Urothelium cell line (cell line): Measurements from ENCODE around the gene ZDHHC24.
"Not testable (repeated sequence)": the region's sequence is repeated elsewhere in the genome, so short reads cannot be mapped to it uniquely, and the experiment has no call there.

Experiments used
- DNase-seq: peaks from one replicate; pipeline ENCODE4 v3.0.0; 2011; ENCODE audit warnings: low spot score, mixed read lengths
- FAIRE-seq: peaks from 2 replicates; lab custom pipeline; 2011; peaks lifted over from hg19 to GRCh38; lab: Jason Lieb, UNC

Gene ZDHHC24

GRCh38 chr11:66546966-66547661 is 1.3 kb upstream of the ZDHHC24 start:
- FAIRE-seq, result no peak
- no peak for DNase-seq

DNA sequence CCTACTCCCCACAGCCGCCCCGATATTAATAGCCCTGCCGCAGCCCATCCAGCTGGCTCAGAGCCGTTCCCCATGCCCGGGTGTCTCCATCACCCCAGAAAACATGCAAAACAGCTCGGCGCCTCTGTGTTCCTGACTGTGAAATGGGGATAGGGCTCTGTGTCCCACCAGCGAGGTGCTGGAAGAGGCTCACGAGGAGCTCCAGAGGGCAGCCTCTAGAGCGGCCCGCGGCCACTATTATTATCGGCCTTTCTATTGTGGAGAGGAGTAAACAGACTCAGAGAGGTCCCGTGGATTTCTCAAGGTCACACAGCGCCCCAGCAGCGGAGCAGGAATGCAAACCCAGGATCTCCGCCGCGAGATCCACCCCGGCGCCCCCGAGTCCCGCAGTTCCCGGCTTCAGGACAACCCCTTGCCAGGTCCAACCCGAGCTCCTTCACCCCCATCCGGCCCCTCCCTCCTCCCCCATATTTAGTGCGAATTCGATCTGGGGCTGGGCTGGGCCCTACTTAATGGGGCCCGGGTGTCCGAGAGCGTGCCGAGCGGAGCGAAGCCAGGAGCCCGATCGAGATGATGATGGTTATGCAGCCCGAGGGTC is 619 bp upstream of the ZDHHC24 start, which contains the start of gene ACTN3:
Gene ACTN3, plus strand, starts transcription at position 536 of the 598 bp plus-strand sequence. Its CDS starts 35 bp downstream, at position 571.
- FAIRE-seq (no peak), DNase-seq (no peak)

GRCh38 chr11:66544952-66545351 is 896 bp downstream of the ZDHHC24 start:
- DNase-seq, FAIRE-seq: not testable (repeated sequence)

DNA sequence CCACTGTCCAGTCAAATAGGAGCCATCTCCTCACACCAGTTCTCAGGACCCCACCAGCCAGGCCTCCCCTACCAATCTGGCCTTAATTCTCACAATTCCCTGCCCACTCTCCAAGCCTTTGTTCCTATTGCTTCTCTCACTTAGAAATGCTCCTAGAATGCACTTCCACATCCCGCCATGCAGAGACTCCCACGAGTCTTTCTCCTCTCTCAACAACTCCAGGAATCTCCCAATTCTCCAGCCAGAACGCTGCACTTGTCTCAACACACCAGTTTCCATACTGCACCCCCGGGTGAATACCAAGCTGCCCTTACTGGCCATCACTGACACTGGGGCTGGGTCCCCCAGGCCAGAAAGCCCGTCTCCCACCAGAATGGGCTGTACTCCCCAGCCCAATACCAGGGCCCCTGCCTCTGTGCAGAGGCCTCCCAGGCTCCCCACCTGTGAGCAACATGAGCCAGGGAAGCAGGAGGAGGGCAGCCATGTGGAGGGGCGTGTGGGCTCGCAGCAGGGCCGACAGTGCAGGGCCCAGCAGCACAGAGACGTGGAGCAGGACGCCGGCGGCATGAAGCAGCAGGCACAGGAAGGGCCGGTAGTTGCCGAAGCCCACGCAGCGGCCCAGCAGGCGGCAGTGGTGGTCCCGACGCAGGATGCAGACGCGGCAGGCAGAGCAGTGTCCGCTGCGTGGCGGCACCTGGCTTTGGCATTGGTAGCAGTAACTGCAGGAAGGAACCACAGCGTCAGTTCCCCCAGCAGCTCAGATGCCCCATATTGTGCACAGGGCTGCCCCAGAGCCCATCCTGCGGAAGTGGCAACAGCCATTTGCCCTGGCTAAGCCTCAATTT is 2.4 kb downstream of the ZDHHC24 start:
- no peak for DNase-seq
- no peak for FAIRE-seq

DNA sequence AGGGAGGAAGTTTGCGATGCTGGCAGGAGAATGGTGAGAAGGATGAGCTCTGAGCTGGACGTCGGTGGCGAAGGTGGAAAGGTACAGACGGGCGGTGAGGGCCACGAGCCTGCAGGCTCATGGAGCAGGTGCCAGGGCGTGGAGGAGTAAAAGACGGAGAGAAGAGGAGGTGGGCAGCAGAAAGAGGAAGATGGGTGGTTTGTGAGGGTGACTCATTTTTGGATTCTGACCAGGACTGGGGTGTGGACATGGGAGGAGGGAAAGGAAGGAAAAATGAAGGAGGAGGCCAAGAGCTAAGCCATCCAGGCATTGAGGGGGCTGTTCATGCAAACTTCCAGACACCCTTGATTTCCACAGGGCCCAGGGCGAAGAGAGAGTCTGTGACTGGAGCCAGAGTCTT is 3.5 kb downstream of the ZDHHC24 start:
- FAIRE-seq (peak; percentile 44), DNase-seq (no peak)

GRCh38 chr11:66541892-66542291 is 4.0 kb downstream of the ZDHHC24 start:
- no peak for FAIRE-seq
- DNase-seq, result no peak

DNA sequence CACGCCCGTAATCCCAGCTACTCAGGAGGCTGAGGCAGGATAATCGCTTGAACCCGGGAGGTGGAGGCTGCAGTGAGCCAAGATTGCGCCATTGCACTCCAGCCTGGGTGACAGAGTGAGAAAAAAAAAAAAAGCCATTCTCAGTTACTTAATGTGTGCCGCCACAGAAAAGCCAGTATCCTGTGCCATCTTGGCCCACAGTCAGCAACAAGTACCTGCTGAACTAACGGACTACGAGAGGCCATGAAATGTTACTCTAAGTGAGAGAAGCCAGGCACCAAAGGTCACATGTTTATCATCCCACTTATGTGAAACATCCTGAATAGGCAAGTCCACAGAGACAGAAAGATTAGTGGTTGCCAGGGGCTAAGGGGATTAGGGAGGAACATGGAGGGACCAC is 5.2 kb downstream of the ZDHHC24 start:
- not testable (repeated sequence) for FAIRE-seq, DNase-seq

GRCh38 chr11:66539870-66540213 is 6.0 kb downstream of the ZDHHC24 start:
- FAIRE-seq (no peak), DNase-seq (no peak)

- FAIRE-seq, result no peak
- DNase-seq, result no peak
These were observed 6.5 kb downstream of the ZDHHC24 start for GRCh38 chr11:66539170-66539869.

GRCh38 chr11:66532784-66533183 is 13.1 kb downstream of the ZDHHC24 start:
- FAIRE-seq, result no peak
- DNase-seq, result no peak

GRCh38 chr11:66531841-66532240 is 14.0 kb downstream of the ZDHHC24 start:
- DNase-seq, result no peak
- no peak for FAIRE-seq

GRCh38 chr11:66530927-66531709 is 14.7 kb downstream of the ZDHHC24 start:
- no peak for DNase-seq
- FAIRE-seq, result no peak

DNA sequence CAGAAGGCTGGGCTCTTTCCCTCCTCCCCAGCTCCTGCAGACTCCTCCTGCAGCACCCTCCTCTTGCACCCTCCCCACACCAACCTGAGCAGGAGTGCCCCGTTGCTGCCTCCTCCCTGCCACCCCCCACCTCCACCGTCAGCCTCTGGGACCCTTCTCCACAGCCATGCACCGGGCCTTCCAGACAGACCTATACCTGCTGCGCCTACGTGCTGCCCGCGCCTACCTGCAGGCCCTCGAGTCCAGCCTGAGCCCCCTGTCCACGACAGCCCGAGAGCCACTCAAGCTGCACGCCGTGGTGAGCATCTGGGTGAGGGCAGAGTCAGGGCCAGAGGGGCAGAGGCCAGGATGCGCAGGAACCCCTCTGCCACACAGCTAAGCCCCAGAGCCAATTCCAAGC is 16.2 kb downstream of the ZDHHC24 start:
- FAIRE-seq (no peak), DNase-seq (no peak)

GRCh38 chr11:66529069-66529468 is 16.8 kb downstream of the ZDHHC24 start:
- DNase-seq, result no peak
- no peak for FAIRE-seq

DNA sequence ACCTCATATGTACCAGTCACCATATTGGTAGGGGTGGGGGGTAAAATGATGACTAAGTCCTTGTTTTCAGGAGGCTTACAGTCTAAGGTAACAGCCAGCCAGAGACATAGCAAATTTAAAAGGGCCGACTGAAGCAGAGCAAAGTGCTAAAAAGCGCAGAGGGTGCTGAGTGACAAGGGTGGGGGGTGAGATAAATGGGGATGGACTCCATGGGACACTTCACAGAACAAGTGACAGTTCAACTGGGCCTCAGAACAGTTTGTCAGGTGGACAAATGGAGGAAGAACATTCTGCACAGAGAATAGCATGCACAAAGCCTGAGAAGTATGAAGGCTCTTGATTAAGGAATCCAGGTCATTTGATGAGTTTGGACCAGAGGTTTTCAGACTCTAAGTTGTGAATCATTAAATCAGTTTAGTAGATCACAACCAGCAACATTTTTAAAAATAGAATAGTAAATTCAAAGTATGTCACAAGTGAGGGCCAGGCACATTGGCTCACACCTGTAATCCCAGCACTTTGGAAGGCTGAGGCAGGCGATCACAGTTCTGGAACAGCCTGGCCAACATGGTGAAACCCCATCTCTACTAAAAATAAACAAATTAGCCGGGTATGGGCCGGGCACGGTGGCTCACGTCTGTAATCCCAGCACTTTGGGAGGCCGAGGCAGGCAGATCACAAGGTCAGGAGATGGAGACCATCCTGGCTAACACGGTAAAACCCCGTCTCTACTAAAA is 21.4 kb downstream of the ZDHHC24 start:
- DNase-seq (no peak), FAIRE-seq (no peak)

DNA sequence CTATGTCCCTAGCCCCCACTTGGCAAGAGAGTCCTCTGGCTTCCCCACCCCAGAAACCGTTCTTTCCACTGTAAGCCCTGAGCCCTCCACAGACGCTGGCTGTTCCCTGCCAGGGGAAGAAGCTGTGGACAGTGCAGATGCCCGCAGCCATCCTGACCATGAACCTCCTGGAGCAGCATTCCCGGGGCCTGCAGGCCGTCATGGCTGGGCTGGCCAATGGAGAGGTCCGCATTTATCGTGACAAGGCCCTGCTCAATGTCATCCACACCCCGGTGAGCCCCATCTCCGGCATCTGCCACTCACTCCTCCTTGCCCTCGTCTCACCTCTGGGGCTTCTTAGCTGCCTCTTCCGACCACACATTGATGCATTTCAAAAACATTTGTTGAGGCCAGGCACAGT is 22.2 kb downstream of the ZDHHC24 start:
- FAIRE-seq, result no peak

GRCh38 chr11:66510990-66511339 is 34.9 kb downstream of the ZDHHC24 start:
- no peak for DNase-seq
- FAIRE-seq, result no peak

More for the DNA sequence above, 22.2 kb downstream of the ZDHHC24 start:
- no peak for DNase-seq

DNA sequence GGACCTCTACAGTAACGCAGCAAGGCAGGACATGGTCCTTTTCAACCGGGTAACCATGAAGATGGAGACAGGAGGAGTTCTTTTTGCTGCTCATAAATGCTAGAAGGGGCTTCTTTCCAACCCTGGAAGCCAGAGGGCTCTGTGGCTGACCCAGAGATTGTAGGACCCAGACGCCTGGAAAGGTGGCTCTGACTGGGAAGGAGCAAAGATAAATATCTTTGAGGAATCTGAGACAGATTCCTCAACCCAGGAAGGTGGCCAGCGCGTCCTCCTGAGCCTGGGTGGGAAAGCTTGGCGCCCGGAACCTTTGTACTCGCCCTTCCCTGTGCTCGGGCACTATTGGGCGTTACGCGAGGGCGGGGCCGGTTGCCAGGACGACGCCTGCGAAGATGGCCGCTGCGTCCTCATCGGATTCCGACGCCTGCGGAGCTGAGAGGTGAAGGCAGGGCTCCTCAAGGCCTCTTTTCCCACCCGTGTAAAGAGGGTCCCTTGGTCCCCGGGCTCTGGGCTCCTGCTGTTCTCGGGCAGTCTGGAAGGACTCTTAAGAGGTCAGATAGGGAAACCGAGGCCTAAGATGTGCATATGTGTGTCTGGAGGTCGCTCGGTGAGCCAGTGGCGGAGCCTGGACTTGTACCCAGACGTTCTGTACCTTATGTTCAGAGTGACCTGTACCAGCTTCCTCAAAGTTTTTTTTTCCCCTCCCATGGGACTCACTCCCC is 35.4 kb downstream of the ZDHHC24 start, which contains the start of gene BBS1:
Gene BBS1, plus strand, starts transcription at position 365 of the 719 bp plus-strand sequence. Its CDS starts 25 bp downstream, at position 390.
- FAIRE-seq, result no peak

DNA sequence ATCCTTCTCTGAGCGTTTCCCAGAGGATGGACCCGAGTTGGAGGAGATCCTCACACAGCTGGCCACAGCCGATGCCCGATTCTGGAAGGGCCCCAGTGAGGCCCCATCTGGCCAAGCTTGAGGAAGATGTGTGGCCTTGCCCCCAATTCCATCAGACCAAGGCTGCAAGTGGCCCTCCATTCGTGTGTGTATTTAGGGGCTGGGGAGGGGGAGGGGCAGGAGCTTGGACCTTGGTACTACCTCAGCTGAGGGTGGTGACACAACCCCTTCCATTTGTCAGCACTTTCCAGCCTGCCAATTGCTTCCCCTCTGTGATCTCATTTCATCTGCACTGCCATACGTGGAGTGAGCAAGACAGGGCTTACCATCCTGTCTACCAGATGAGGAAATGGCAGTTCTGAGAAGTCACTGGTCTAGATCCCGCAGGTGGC is 36.7 kb downstream of the ZDHHC24 start:
- FAIRE-seq (no peak), DNase-seq (no peak)

More for the DNA sequence above, 35.4 kb downstream of the ZDHHC24 start, which contains the start of gene BBS1:
- DNase-seq, result peak; percentile 93
